Pancreas (tissue), 10 donors: ENCODE measurements around the gene SUZ12. TPM values are rescaled to one million over a fixed set of nuclear protein-coding genes. Genes with fewer than 3 reads are reported as not detected.
"Not testable (repeated sequence)": the region's sequence is repeated elsewhere in the genome, so short reads cannot be mapped to it uniquely, and the experiment has no call there.

Experiments
- ATAC-seq, 4 donors: fragments of 200-7000 bp; cut with Tn5 transposase; one replicate each; pipeline versions ENCODE4 v1.8.0 to v1.9.1; 2020; ENCODE audit warnings: mild to moderate bottlenecking in 4 of 4, moderate library complexity in 4 of 4
- DNase-seq, 6 donors: peaks; one replicate each; pipeline ENCODE4 v3.0.0-alpha.2; 2020
- FAIRE-seq: peaks from 2 replicates; lab custom pipeline; 2012; peaks lifted over from hg19 to GRCh38; lab: Jason Lieb, UNC
- H3K27ac ChIP-seq, 4 donors: fragments of 200-600 bp; sonication (generic); 1 replicate in 3 of 4; 2 replicates in 1 of 4; pipeline versions ENCODE4 v1.5.0 to v1.8.0; 2020
- H3K27me3 ChIP-seq, 4 donors: fragments of 200-600 bp; one replicate each; pipeline ENCODE4 v1.8.0; 2021
- H3K36me3 ChIP-seq, 3 donors: fragments of 200-600 bp; sonication (generic) in 1 of 3; one replicate each; pipeline versions ENCODE4 v1.5.0 to v1.8.0; 2020 to 2021
- H3K4me1 ChIP-seq, 3 donors: fragments of 200-600 bp; one replicate each; pipeline ENCODE4 v1.8.0; 2021
- H3K4me3 ChIP-seq, 4 donors: fragments of 200-600 bp; sonication (generic) in 2 of 4; one replicate each; pipeline versions ENCODE4 v1.5.0 to v1.8.0; 2020 to 2021
- H3K9me3 ChIP-seq, 4 donors: fragments of 200-600 bp; one replicate each; pipeline ENCODE4 v1.8.0; 2021
- WGBS, 2 donors: extraction: QIAGEN DNeasy Blood & Tissue Kit; methylation state at CpG; one replicate each; pipeline ENCODE4 v1.1.7; 2013; 5-methylcytosine and 5-hydroxymethylcytosine counted together
- intact Hi-C, 3 donors: fragments of 100-400 bp; cut with DNase I; formaldehyde crosslinking; loops; one replicate each; pipeline versions ENCODE4 v1.11.1 to v1.14.2; 2022
- polyA plus RNA-seq, 2 donors: library from polyadenylated mRNA; stranded (reverse); fragments of 200-250 nt; gene quantifications; one replicate each; pipeline ENCODE4 v1.2.3, GENCODE V29; 2013
- total RNA-seq, 6 donors: library from RNA; stranded (reverse); fragmentation: NEBNext Ultra II Directional in 4 of 6; extraction: Animal tissue kit (Norgen Biotek cat#: 25700) in 4 of 6; gene quantifications; one replicate each; pipeline versions ENCODE4 v1.2.1 to v1.2.4, GENCODE V29; 2021 to 2023
- TF ChIP-seq, protein P1 (sequence below), 4 donors: fragments of 200-600 bp; sonication (generic) in 3 of 4; IDR thresholded peaks; one replicate each; pipeline versions ENCODE4 v1.5.0 to v1.8.0; 2021; ENCODE audit warnings: antibody characterized with exemption in 4 of 4
- donor health status: healthy with polysubstance abuse.
- donor health status: DM: no; HTN: no; CAD: no; lungs with moderate emphysema.
- donor health status: DM: no; HTN: no; CAD: no.
- donor health status: control.
- donor health status: control.
- donor health status: Bipolar disorder and iron deficiency.
- donor health status: DM: yes; HTN: yes; CAD: no.
- donor health status: DM: no; HTN: no; CAD: no.
- donor health status: DM: no; HTN: no; CAD: no.
- donor health status: DM: yes; HTN: yes; CAD: no.

The SUZ12 gene
- total and polyA plus RNA-seq, 8 donors, result 6.6 to 11.7 (median 7.7) TPM

DNA sequence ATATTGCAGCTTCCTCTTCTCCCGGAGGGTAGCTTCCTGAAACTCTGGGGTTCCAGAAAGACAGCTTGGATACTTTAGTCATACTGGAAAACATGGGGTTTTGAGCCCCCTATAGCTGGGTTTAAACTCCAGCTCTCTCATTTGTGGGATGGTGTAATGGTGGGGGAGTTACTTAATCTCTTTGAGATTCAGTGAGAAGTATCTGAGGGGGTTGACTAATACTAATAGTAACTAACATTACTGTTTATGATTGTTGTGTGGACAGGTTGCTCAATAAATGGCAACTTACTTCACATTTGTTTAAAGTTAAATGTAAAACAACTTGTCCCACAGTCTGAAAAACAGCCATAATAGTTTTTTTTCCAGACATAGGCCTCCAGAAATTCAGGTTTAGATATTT is 5.1 kb upstream of the SUZ12 start:
- FAIRE-seq, result no peak
- WGBS, 2 donors, result 81 to 83% methylated on average over 1 of the region's 1 CpG

DNA sequence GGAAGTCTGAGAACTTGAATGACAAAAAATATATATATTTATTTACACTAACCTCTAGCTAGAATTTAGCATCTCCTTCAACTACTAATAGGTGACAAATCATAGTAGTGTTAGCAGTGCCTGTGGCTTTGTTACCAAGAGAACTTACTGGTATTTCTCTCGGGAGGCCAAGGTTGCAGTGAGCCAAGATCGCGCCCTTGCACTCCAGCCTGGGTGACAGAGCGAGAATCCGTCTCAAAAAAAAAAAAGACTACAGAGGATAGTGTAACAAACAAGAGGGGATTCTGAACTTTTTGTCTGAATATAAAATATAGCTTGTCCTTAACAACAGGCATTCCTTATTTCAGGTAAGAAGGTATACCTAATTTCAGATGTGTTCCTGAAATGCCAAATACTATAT is 1.3 kb upstream of the SUZ12 start:
- TF ChIP-seq, protein P1, sequence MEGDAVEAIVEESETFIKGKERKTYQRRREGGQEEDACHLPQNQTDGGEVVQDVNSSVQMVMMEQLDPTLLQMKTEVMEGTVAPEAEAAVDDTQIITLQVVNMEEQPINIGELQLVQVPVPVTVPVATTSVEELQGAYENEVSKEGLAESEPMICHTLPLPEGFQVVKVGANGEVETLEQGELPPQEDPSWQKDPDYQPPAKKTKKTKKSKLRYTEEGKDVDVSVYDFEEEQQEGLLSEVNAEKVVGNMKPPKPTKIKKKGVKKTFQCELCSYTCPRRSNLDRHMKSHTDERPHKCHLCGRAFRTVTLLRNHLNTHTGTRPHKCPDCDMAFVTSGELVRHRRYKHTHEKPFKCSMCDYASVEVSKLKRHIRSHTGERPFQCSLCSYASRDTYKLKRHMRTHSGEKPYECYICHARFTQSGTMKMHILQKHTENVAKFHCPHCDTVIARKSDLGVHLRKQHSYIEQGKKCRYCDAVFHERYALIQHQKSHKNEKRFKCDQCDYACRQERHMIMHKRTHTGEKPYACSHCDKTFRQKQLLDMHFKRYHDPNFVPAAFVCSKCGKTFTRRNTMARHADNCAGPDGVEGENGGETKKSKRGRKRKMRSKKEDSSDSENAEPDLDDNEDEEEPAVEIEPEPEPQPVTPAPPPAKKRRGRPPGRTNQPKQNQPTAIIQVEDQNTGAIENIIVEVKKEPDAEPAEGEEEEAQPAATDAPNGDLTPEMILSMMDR (IDR thresholded peaks at IDR 0.05), result no peak
- ATAC-seq (no peak), DNase-seq (no peak), FAIRE-seq (no peak)
- Histone ChIP-seq H3K4me3 (no peak overlapping the region), H3K27me3 (no peaks in the 10 kb centered on the region), H3K9me3 (no peaks in the 10 kb centered on the region), H3K4me1 (peaks cover 0 to 3% (median 0%) of the 10 kb centered on the region in 3 donors), H3K27ac (no peak overlapping the region), H3K36me3 (no peaks in the 10 kb centered on the region)
- 89 to 91% methylated on average over 5 of the region's 5 CpGs for WGBS, 2 donors
- intact Hi-C loops, result no loop called here

More for the DNA sequence above, 5.1 kb upstream of the SUZ12 start:
- no peaks in the 10 kb centered on the region for H3K36me3 ChIP-seq
- intact Hi-C loops, result no loop called here
- H3K9me3 ChIP-seq, result no peaks in the 10 kb centered on the region
- H3K4me1 ChIP-seq, result no peaks in the 10 kb centered on the region
- H3K27ac ChIP-seq, result no peak overlapping the region
- no peak for ATAC-seq
- no peaks in the 10 kb centered on the region for H3K27me3 ChIP-seq
- H3K4me3 ChIP-seq, result no peak overlapping the region
- DNase-seq, result no peak
- TF ChIP-seq, protein P1 (IDR thresholded peaks at IDR 0.05), result no peak

DNA sequence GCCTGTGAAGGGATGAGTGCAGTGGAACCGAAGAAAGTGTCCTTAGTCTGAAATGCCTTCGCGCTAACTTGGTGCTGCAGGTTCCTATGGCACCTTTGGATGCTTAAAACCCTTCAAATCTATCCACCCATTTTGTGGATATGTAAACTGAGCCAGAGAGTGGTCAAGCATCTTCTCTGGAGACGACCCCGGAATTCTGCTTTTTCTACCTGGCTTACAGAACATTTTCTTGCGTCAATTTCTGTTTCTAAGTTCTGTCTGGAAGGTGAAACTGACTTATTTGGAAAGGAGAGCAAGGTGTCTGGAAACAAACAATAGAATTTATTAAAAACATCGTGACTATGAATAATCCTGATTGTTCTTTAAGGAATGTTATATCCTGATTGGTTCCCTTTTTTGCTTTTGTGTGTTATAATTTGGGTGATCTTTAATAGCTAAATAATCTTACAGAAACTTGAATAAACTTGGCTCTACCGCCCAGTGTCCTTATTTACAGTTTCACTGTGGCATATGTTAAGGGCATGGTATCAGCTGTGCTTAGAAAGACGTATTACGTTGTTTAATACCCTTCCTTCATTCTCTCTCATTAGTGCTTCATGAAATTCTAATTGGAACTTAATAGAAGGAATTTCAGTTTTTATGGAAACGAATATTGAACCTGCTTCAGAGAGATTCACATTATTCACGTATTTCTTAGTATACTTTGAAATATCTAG is 1.3 kb downstream of the SUZ12 start:
- H3K4me1 ChIP-seq, H3K27me3 ChIP-seq, ATAC-seq, H3K36me3 ChIP-seq, intact Hi-C loops, H3K27ac ChIP-seq, H3K9me3 ChIP-seq, FAIRE-seq, DNase-seq: not testable (repeated sequence)
- WGBS, 2 donors, result 7 to 9% methylated on average over 9 of the region's 12 CpGs
- H3K4me3 ChIP-seq, result peak overlapping the region in 2 of 4 donors; percentile 22 to 38

DNA sequence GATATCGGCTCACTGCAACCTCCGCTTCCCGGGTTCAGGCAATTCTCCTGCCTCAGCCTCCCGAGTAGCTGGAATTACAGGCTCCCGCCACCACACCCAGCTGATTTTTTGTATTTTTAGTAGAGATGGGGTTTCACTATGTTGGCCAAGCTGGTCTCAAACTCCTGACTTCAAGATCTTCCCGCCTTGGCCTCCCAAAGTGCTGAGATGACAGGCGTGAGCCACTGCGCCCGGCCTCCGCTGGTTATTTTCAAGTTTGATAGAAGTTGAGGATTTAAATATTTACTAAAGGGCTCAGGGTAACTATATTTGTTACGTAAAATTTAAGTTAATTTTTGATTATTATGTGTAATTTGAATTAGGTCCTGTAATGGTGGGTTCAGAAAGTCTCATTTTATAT is 5.1 kb downstream of the SUZ12 start:
- H3K4me1 ChIP-seq, intact Hi-C loops, ATAC-seq, H3K27me3 ChIP-seq, FAIRE-seq, H3K27ac ChIP-seq, H3K36me3 ChIP-seq, H3K4me3 ChIP-seq, DNase-seq, H3K9me3 ChIP-seq: not testable (repeated sequence)
- 96 to 97% methylated on average over 10 to 11 of the region's 11 CpGs for WGBS, 2 donors

DNA sequence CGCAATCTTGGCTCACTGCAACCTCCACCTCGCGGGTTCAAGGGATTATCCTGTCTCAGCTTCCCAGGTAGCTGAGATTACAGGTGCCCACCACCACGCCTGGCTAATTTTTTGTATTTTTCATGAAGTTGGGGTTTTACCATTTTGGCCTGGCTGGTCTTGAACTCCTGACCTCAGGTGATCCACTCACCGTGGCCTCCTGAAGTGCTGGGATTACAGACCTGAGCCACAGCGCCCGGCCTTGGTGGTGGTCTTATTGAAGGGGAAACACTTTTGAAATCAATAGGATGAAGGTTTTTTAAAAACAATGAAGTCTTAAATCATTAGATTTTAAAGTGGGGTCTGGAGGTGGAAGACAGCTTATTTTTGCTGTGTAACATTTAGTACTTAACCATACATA is 5.6 kb downstream of the SUZ12 start:
- FAIRE-seq, H3K4me3 ChIP-seq, ATAC-seq, H3K27ac ChIP-seq, H3K36me3 ChIP-seq, H3K9me3 ChIP-seq, H3K27me3 ChIP-seq, H3K4me1 ChIP-seq, intact Hi-C loops, DNase-seq: not testable (repeated sequence)
- 93 to 95% methylated on average over 7 of the region's 7 CpGs for WGBS, 2 donors

DNA sequence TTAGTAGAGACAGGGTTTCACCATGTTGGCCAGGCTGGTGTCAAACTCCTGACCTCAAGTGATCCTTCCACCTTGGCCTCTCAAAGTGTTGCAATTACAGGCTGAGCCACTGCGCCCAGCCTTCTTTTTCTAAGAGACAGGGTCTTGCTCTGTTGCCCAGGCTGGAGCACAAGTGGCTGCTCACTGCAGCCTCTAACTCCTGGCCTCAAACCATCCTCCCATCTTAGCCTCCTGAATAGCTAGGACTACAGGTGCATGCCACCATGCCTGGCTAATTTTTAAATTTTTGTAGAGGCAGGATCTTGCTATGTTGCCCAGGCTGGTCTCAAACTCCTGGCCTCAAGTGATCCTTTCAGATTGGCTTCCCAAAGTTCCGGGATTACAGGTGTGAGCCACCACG is 15.1 kb downstream of the SUZ12 start:
- H3K9me3 ChIP-seq, ATAC-seq, FAIRE-seq, DNase-seq, H3K4me3 ChIP-seq, intact Hi-C loops, H3K27me3 ChIP-seq, H3K27ac ChIP-seq, H3K36me3 ChIP-seq, H3K4me1 ChIP-seq: not testable (repeated sequence)
- WGBS, 2 donors, result 98 to 99% methylated on average over 3 of the region's 3 CpGs

DNA sequence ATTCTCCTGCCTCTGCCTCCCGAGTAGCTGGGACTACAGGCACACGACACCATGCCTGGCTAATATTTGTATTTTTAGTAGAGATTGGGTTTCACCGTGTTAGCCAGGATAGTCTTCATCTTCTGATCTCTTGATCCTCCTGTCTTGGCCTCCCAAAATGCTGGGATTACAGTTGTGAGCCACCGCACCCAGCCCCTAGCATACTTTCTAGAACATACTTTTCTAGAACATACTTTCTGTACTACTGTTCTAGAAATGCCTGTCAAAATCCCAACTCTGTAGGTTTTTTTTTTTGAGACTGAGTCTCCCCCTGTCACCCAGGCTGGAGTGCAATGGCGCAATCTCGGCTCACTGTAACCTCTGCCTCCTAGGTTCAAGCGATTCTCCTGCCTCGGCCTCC is 27.3 kb downstream of the SUZ12 start:
- DNase-seq, H3K9me3 ChIP-seq, H3K4me1 ChIP-seq, FAIRE-seq, ATAC-seq, H3K27ac ChIP-seq, H3K36me3 ChIP-seq, intact Hi-C loops, H3K4me3 ChIP-seq, H3K27me3 ChIP-seq: not testable (repeated sequence)
- 94 to 97% methylated on average over 8 of the region's 8 CpGs for WGBS, 2 donors
